GM12878 (cell line): Measurements from ENCODE around the gene TRIM39. TPM values are rescaled to one million over a fixed set of nuclear protein-coding genes. Genes with fewer than 3 reads are reported as not detected.

Source experiments
- ATAC-seq: fragments of 200-7000 bp; cut with Tn5 transposase; 3 replicates; pipeline ENCODE4 v1.9.1; 2020; ENCODE audit warnings: mild to moderate bottlenecking, moderate library complexity
- BruUV-seq: library from RNA; stranded (reverse); fragments of 400-500 nt; replicated peaks from 2 replicates; lab custom pipeline; 2021; lab: Mats Ljungman, UMichigan
- CTCF ChIA-PET: fragments of 300-600 bp; sonication (Branson Sonifier 250); formaldehyde crosslinking; extraction: SDS; loops from one replicate; lab custom pipeline; 2021; ENCODE audit warnings: inconsistent platforms; lab: Yijun Ruan, JAX
- POLR2A ChIA-PET: fragments of 350-600 bp; formaldehyde crosslinking; extraction: SDS; loops from one replicate; lab custom pipeline; 2021; ENCODE audit warnings: inconsistent platforms; lab: Charles Lee
- RAD21 ChIA-PET: fragments of 300-600 bp; sonication (Branson Sonifier 250); formaldehyde crosslinking; loops from one replicate; lab custom pipeline; 2023; ENCODE audit warnings: antibody characterized with exemption; ENCODE audit not compliant: unreplicated experiment; lab: Charles Lee
- SMC1A ChIA-PET: fragments of 300-600 bp; sonication (Branson Sonifier 250); formaldehyde crosslinking; loops from one replicate; lab custom pipeline; 2023; ENCODE audit not compliant: unreplicated experiment, uncharacterized antibody; lab: Charles Lee
- DNase-seq: peaks from one replicate; pipeline ENCODE4 v3.0.0-alpha.2; 2011; ENCODE audit warnings: low read depth, low spot score
- FAIRE-seq: peaks from 3 replicates; lab custom pipeline; 2011; peaks lifted over from hg19 to GRCh38; lab: Jason Lieb, UNC
- H2AFZ ChIP-seq: 2 replicates; pipeline ENCODE4 v1.6.0; 2011; ENCODE audit warnings: low read depth, low read length, control low read depth; ENCODE audit not compliant: control insufficient read depth
- H3K27ac ChIP-seq: 2 replicates; pipeline ENCODE4 v1.5.1; 2011; ENCODE audit warnings: control low read depth; ENCODE audit not compliant: control insufficient read depth, insufficient read depth
- H3K27me3 ChIP-seq, 2 experiments: replicated peaks in 1 of 2; 2 replicates each; pipeline versions ENCODE4 v1.6.0 to v1.6.1; 2011; ENCODE audit warnings: low read length in 1 of 2; ENCODE audit not compliant: control insufficient read depth in 2 of 2, insufficient read depth in 2 of 2
- H3K36me3 ChIP-seq, 2 experiments: 2 replicates each; pipeline ENCODE4 v1.5.1; 2011; ENCODE audit warnings: low read length in 1 of 2; ENCODE audit not compliant: control insufficient read depth in 2 of 2, insufficient read depth in 2 of 2
- H3K4me1 ChIP-seq: 2 replicates; pipeline ENCODE4 v1.6.1; 2011; ENCODE audit warnings: mild to moderate bottlenecking, low read length, moderate library complexity, mixed read lengths; ENCODE audit not compliant: control insufficient read depth, insufficient read depth
- H3K4me2 ChIP-seq: 2 replicates; pipeline ENCODE4 v1.6.0; 2011; ENCODE audit warnings: control low read depth; ENCODE audit not compliant: control insufficient read depth, insufficient read depth
- H3K4me3 ChIP-seq: fragments of 200-600 bp; sonication (generic); 2 replicates; pipeline ENCODE4 v1.5.1; 2016
- H3K79me2 ChIP-seq: 2 replicates; pipeline ENCODE4 v1.6.0; 2011; ENCODE audit warnings: low read length; ENCODE audit not compliant: control insufficient read depth, insufficient read depth
- H3K9ac ChIP-seq: 2 replicates; pipeline ENCODE4 v1.8.0; 2011; ENCODE audit warnings: low read length, control low read depth, mixed read lengths; ENCODE audit not compliant: control insufficient read depth, insufficient read depth
- H3K9me3 ChIP-seq: replicated peaks from 3 replicates; pipeline ENCODE4 v1.5.1; 2011; ENCODE audit warnings: mild to moderate bottlenecking, low read length; ENCODE audit not compliant: control insufficient read depth, insufficient read depth
- H4K20me1 ChIP-seq: 2 replicates; pipeline ENCODE4 v1.6.0; 2011; ENCODE audit not compliant: control insufficient read depth, insufficient read depth
- BCL11A ChIP-seq: IDR thresholded peaks from 2 replicates; pipeline ENCODE4 v1.6.1; 2011; ENCODE audit warnings: low read depth, low read length
- CEBPB ChIP-seq, 2 experiments: fragments of 150-350 bp in 1 of 2; IDR thresholded peaks; 2 replicates each; pipeline ENCODE4 v1.6.1; 2012 to 2014; ENCODE audit warnings: low read depth in 2 of 2, low read length in 2 of 2, borderline replicate concordance in 1 of 2, inconsistent platforms in 1 of 2
- ETV6 ChIP-seq, 2 experiments: fragments of 450-650 bp in 1 of 2; IDR thresholded peaks in 1 of 2; conservative IDR thresholded peaks in 1 of 2; 2 replicates each; pipeline ENCODE4 v1.6.1; 2014; ENCODE audit warnings: antibody characterized with exemption in 1 of 2, borderline replicate concordance in 1 of 2, low read depth in 1 of 2, mild to moderate bottlenecking in 1 of 2, moderate library complexity in 1 of 2
- HDGF ChIP-seq: fragments of 450-650 bp; IDR thresholded peaks from 2 replicates; pipeline ENCODE4 v1.6.1; 2016; ENCODE audit warnings: antibody characterized with exemption
- KLF5 ChIP-seq: fragments of 450-650 bp; IDR thresholded peaks from 2 replicates; pipeline ENCODE4 v1.6.1; 2014; ENCODE audit warnings: mild to moderate bottlenecking; ENCODE audit not compliant: partially characterized antibody
- MEF2A ChIP-seq: IDR thresholded peaks from 2 replicates; pipeline ENCODE4 v1.6.1; 2011; ENCODE audit warnings: low read depth, mild to moderate bottlenecking, low read length, moderate library complexity; ENCODE audit not compliant: insufficient read depth
- NFYA ChIP-seq: IDR thresholded peaks from 2 replicates; pipeline ENCODE4 v1.6.1; 2011; ENCODE audit warnings: low read depth, mild to moderate bottlenecking, low read length, improper control_type of control experiment, borderline replicate concordance
- RAD51 ChIP-seq: fragments of 450-650 bp; IDR thresholded peaks from 2 replicates; pipeline ENCODE4 v1.6.1; 2016; ENCODE audit warnings: moderate library complexity, mild to moderate bottlenecking, inconsistent platforms
- SPI1 ChIP-seq: IDR thresholded peaks from 2 replicates; pipeline ENCODE4 v1.6.1; 2011; ENCODE audit warnings: low read depth, mild to moderate bottlenecking, low read length, moderate library complexity, borderline replicate concordance; ENCODE audit not compliant: insufficient read depth
- SREBF2 ChIP-seq: IDR thresholded peaks from 2 replicates; pipeline ENCODE4 v1.6.1; 2012; ENCODE audit warnings: mild to moderate bottlenecking, low read length
- ZNF24 ChIP-seq: fragments of 450-650 bp; IDR thresholded peaks from 2 replicates; pipeline ENCODE4 v1.6.1; 2017; ENCODE audit warnings: antibody characterized with exemption, mild to moderate bottlenecking
- ZSCAN29 ChIP-seq: fragments of 450-650 bp; IDR thresholded peaks from 2 replicates; pipeline ENCODE4 v1.6.1; 2017; ENCODE audit warnings: mild to moderate bottlenecking, moderate library complexity
- WGBS: methylation state at CpG from one replicate; pipeline ENCODE4 v1.1.6; 2016; ENCODE audit warnings: low lambda C conversion rate; ENCODE audit not compliant: insufficient replicate concordance, insufficient coverage; ENCODE audit errors: missing lambda C conversion rate; 5-methylcytosine and 5-hydroxymethylcytosine counted together
- in situ Hi-C: fragments of 300-500 bp; cut with MboI; formaldehyde crosslinking; loops from 9 replicates; pipeline ENCODE4 v1.14.3; 2018; ENCODE audit warnings: mixed read lengths
- intact Hi-C: fragments of 100-400 bp; cut with micrococcal nuclease; formaldehyde crosslinking; loops from one replicate; pipeline ENCODE4 v1.14.2; 2022; ENCODE audit not compliant: unreplicated experiment
- polyA plus RNA-seq, 11 experiments: library from polyadenylated mRNA; depleted of rRNA in 4 of 11; unstranded in 6 of 11; stranded (reverse) in 5 of 11; fragments of >200 nt; fragmentation: Nextera tagmentation in 4 of 11; fragmentation: Illumina TruSeq in 1 of 11; extraction: Ambion mirVana in 4 of 11; extraction: Trizol in 1 of 11; gene quantifications; 1 replicate in 1 of 11; 2 replicates in 10 of 11; pipeline versions ENCODE4 v1.2.1 to v1.2.3, GENCODE V29; 2011 to 2016; ENCODE audit warnings: inconsistent platforms in 2 of 11, missing spikeins in 2 of 11, low read depth in 1 of 11
- total RNA-seq, 4 experiments: library from RNA; depleted of rRNA in 3 of 4; stranded (reverse); fragments of >200 nt in 3 of 4; fragmentation: Illumina TruSeq in 1 of 4; extraction: Trizol in 1 of 4; gene quantifications; 2 replicates each; pipeline versions ENCODE4 v1.2.1 to v1.2.3, GENCODE V29; 2013 to 2021
- TF ChIP-seq, protein P1 (sequence below): IDR thresholded peaks from 2 replicates; pipeline ENCODE4 v1.6.1; 2012; ENCODE audit warnings: low read length, inconsistent platforms
- TF ChIP-seq, protein P2 (sequence below): fragments of 450-650 bp; IDR thresholded peaks from 2 replicates; pipeline ENCODE4 v1.6.1; 2016; ENCODE audit warnings: mild to moderate bottlenecking, moderate library complexity, borderline replicate concordance
- TF ChIP-seq, protein P3 (sequence below): fragments of 450-650 bp; IDR thresholded peaks from 2 replicates; pipeline ENCODE4 v1.6.1; 2016; ENCODE audit warnings: mild to moderate bottlenecking
- TF ChIP-seq, protein P4 (sequence below): fragments of 450-650 bp; IDR thresholded peaks from 2 replicates; pipeline ENCODE4 v1.6.1; 2016; ENCODE audit warnings: mild to moderate bottlenecking
- TF ChIP-seq, protein P5 (sequence below): IDR thresholded peaks from 2 replicates; pipeline ENCODE4 v1.6.1; 2012; ENCODE audit warnings: low read depth, low read length, improper control_type of control experiment

The TRIM39 gene
- total and polyA plus RNA-seq, 10 of the 15 experiments (the other 5 are each of a cell fraction or from before 2014, with no cell fraction given): 3.0 to 11.9 (median 8.8) TPM

DNA sequence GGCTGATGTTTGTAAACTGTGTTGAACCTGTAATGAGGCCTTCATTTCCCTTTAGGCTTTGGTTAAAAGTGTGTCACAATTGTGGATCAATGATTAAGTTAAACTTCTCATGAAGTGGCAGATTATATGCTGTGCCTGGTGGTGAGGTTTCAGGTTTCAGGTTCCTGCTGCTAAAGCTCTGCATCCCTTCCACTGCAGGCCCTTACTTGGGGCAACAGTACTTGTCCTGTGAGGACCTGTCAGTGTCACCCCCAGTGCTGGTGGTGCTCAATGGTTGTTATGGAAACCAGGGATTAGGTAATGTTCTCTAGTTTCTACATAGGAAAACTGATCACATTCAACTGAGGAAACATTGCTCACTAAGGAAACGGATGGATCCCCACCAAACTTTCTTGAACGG is 36.7 kb downstream of the TRIM39 start:
- FAIRE-seq: no peak
- in situ Hi-C loops: no loop called here
- BruUV-seq: no TSS peak
- no peaks in the 10 kb centered on the region for H3K79me2 ChIP-seq
- POLR2A ChIA-PET: no interaction called here
- no peaks in the 10 kb centered on the region for H4K20me1 ChIP-seq
- H3K4me3 ChIP-seq: no peak overlapping the region
- no peak overlapping the region for H3K4me2 ChIP-seq
- H3K27me3 ChIP-seq: peaks cover 3 to 4% of the 10 kb centered on the region in 2 experiments; a peak in 3 of 4 replicates
- ATAC-seq: no peak
- H3K36me3 ChIP-seq: no peaks in the 10 kb centered on the region
- CTCF ChIA-PET: no interaction called here
- RAD21 ChIA-PET: no interaction called here
- intact Hi-C loops: no loop called here
- no peaks in the 10 kb centered on the region for H3K4me1 ChIP-seq
- SMC1A ChIA-PET: interaction anchor here (1.3 kb wide), 1 partner anchor 35 kb away, joined by 3 read pairs; no protein-coding TSS in a partner anchor
- H3K27ac ChIP-seq: no peak overlapping the region
- DNase-seq: no peak
- H3K9ac ChIP-seq: no peak overlapping the region
- no peaks in the 10 kb centered on the region; the same call in 2 of the 3 replicates for H3K9me3 ChIP-seq
- WGBS: 50% methylated on average over 2 of the region's 2 CpGs
- H2AFZ ChIP-seq: no peak overlapping the region
- TF ChIP-seq ZSCAN29: no peak
- TF ChIP-seq, protein P1, sequence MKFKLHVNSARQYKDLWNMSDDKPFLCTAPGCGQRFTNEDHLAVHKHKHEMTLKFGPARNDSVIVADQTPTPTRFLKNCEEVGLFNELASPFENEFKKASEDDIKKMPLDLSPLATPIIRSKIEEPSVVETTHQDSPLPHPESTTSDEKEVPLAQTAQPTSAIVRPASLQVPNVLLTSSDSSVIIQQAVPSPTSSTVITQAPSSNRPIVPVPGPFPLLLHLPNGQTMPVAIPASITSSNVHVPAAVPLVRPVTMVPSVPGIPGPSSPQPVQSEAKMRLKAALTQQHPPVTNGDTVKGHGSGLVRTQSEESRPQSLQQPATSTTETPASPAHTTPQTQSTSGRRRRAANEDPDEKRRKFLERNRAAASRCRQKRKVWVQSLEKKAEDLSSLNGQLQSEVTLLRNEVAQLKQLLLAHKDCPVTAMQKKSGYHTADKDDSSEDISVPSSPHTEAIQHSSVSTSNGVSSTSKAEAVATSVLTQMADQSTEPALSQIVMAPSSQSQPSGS: no peak
- no peak for TF ChIP-seq KLF5
- no peak for TF ChIP-seq SREBF2
- no peak for TF ChIP-seq RAD51
- TF ChIP-seq, protein P2, sequence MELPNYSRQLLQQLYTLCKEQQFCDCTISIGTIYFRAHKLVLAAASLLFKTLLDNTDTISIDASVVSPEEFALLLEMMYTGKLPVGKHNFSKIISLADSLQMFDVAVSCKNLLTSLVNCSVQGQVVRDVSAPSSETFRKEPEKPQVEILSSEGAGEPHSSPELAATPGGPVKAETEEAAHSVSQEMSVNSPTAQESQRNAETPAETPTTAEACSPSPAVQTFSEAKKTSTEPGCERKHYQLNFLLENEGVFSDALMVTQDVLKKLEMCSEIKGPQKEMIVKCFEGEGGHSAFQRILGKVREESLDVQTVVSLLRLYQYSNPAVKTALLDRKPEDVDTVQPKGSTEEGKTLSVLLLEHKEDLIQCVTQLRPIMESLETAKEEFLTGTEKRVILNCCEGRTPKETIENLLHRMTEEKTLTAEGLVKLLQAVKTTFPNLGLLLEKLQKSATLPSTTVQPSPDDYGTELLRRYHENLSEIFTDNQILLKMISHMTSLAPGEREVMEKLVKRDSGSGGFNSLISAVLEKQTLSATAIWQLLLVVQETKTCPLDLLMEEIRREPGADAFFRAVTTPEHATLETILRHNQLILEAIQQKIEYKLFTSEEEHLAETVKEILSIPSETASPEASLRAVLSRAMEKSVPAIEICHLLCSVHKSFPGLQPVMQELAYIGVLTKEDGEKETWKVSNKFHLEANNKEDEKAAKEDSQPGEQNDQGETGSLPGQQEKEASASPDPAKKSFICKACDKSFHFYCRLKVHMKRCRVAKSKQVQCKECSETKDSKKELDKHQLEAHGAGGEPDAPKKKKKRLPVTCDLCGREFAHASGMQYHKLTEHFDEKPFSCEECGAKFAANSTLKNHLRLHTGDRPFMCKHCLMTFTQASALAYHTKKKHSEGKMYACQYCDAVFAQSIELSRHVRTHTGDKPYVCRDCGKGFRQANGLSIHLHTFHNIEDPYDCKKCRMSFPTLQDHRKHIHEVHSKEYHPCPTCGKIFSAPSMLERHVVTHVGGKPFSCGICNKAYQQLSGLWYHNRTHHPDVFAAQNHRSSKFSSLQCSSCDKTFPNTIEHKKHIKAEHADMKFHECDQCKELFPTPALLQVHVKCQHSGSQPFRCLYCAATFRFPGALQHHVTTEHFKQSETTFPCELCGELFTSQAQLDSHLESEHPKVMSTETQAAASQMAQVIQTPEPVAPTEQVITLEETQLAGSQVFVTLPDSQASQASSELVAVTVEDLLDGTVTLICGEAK: no peak
- TF ChIP-seq, protein P3, sequence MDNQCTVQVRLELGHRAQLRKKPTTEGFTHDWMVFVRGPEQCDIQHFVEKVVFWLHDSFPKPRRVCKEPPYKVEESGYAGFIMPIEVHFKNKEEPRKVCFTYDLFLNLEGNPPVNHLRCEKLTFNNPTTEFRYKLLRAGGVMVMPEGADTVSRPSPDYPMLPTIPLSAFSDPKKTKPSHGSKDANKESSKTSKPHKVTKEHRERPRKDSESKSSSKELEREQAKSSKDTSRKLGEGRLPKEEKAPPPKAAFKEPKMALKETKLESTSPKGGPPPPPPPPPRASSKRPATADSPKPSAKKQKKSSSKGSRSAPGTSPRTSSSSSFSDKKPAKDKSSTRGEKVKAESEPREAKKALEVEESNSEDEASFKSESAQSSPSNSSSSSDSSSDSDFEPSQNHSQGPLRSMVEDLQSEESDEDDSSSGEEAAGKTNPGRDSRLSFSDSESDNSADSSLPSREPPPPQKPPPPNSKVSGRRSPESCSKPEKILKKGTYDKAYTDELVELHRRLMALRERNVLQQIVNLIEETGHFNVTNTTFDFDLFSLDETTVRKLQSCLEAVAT: no peak
- TF ChIP-seq HDGF: no peak
- no peak for TF ChIP-seq NFYA
- TF ChIP-seq ZNF24: no peak
- TF ChIP-seq ETV6 (conservative IDR thresholded peaks at IDR 0.05 in 1 of 2, IDR thresholded peaks at IDR 0.05 in 1 of 2; ENCODE audit: borderline replicate concordance in 1 of 2, low read depth in 1 of 2): no peak
- TF ChIP-seq BCL11A: no peak
- TF ChIP-seq, protein P4, sequence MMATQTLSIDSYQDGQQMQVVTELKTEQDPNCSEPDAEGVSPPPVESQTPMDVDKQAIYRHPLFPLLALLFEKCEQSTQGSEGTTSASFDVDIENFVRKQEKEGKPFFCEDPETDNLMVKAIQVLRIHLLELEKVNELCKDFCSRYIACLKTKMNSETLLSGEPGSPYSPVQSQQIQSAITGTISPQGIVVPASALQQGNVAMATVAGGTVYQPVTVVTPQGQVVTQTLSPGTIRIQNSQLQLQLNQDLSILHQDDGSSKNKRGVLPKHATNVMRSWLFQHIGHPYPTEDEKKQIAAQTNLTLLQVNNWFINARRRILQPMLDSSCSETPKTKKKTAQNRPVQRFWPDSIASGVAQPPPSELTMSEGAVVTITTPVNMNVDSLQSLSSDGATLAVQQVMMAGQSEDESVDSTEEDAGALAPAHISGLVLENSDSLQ: no peak
- TF ChIP-seq MEF2A: no peak
- no peak for TF ChIP-seq CEBPB (IDR thresholded peaks at IDR 0.05; ENCODE audit: borderline replicate concordance in 1 of 2, low read depth in 2 of 2, low read length in 2 of 2)
- TF ChIP-seq, protein P5, sequence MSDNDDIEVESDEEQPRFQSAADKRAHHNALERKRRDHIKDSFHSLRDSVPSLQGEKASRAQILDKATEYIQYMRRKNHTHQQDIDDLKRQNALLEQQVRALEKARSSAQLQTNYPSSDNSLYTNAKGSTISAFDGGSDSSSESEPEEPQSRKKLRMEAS: no peak
- TF ChIP-seq SPI1: no peak
